Vagina (tissue), 2 donors: ENCODE results near the gene E2F3. TPM values are rescaled to one million over a fixed set of nuclear protein-coding genes. Genes with fewer than 3 reads are reported as not detected.

Experiments used
- DNase-seq, 2 donors: peaks; one replicate each; pipeline ENCODE4 v3.0.0-alpha.2; 2017; ENCODE audit errors: extremely low spot score in 2 of 2
- H3K27ac ChIP-seq: fragments of 200-600 bp; sonication (generic); one replicate; pipeline ENCODE4 v1.5.1; 2019
- H3K27me3 ChIP-seq: fragments of 200-600 bp; sonication (generic); one replicate; pipeline ENCODE4 v1.5.1; 2019
- H3K36me3 ChIP-seq, 2 donors: fragments of 200-600 bp; sonication (generic); one replicate each; pipeline ENCODE4 v1.5.1; 2017 to 2019
- H3K4me1 ChIP-seq: fragments of 200-600 bp; sonication (generic); one replicate; pipeline ENCODE4 v1.5.1; 2019
- H3K4me3 ChIP-seq, 2 donors: fragments of 200-600 bp; sonication (generic); 1 replicate in 1 of 2; 2 replicates in 1 of 2; pipeline ENCODE4 v1.5.1; 2016 to 2019
- H3K9me3 ChIP-seq: fragments of 200-600 bp; sonication (generic); one replicate; pipeline ENCODE4 v1.5.1; 2019
- CTCF ChIP-seq, 3 experiments: fragments of 450-650 bp in 2 of 3; fragments of 200-600 bp in 1 of 3; sonication (generic) in 1 of 3; IDR thresholded peaks; one replicate each; pipeline ENCODE4 v1.5.1; 2017 to 2019; ENCODE audit warnings: antibody characterized with exemption in 3 of 3, mild to moderate bottlenecking in 2 of 3, moderate library complexity in 2 of 3
- POLR2A ChIP-seq, 2 donors: fragments of 450-650 bp; IDR thresholded peaks; one replicate each; pipeline ENCODE4 v1.6.1; 2017; ENCODE audit warnings: antibody characterized with exemption in 2 of 2, mild to moderate bottlenecking in 2 of 2, moderate library complexity in 2 of 2
- POLR2AphosphoS5 ChIP-seq, 2 donors: sonication (generic); formaldehyde crosslinking; IDR thresholded peaks; one replicate each; pipeline ENCODE4 v1.9.0; 2017; ENCODE audit warnings: antibody characterized with exemption in 2 of 2, mild to moderate bottlenecking in 2 of 2, low read depth in 1 of 2; ENCODE audit not compliant: insufficient read depth in 1 of 2
- intact Hi-C: fragments of 100-400 bp; cut with DNase I; formaldehyde crosslinking; loops from one replicate; pipeline ENCODE4 v1.15.1; 2023
- total RNA-seq: library from RNA; depleted of rRNA; stranded (reverse); fragments of >200 nt; gene quantifications from one replicate; pipeline ENCODE4 v1.2.3, GENCODE V29; 2016

The E2F3 gene
- total RNA-seq, 1 donor from 2014 or later, result 4.4 TPM

DNA sequence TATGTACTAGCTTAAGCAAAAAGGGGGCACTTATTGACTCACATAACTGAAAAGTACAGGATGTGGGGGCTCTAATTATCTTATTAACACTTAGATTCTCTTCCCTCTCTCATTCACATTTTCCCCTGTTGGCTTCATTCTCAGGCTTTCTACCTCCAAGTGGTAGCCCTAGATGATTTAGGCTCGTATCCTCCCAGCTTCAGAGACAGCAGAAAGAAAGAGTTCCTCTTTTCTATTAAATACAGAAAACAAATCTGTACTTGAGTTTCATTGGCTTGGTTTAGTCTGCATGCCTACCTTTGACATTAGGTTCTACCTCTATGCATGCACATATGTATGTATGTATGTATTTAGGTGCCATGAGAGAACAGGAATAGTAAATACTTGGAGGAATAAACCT is 15.5 kb upstream of the E2F3 start:
- TF ChIP-seq CTCF (IDR thresholded peaks at IDR 0.05) (no peak), POLR2A (IDR thresholded peaks at IDR 0.05) (no peak), POLR2AphosphoS5 (IDR thresholded peaks at IDR 0.05; ENCODE audit: insufficient read depth in 1 of 2, low read depth in 1 of 2) (no peak)
- H3K27ac ChIP-seq, result no peak overlapping the region
- no peaks in the 10 kb centered on the region for H3K4me1 ChIP-seq
- intact Hi-C loops, result no loop called here
- no peak for DNase-seq
- no peaks in the 10 kb centered on the region for H3K9me3 ChIP-seq
- H3K4me3 ChIP-seq, result no peak overlapping the region
- no peaks in the 10 kb centered on the region for H3K27me3 ChIP-seq
- no peaks in the 10 kb centered on the region for H3K36me3 ChIP-seq

- no peak for DNase-seq
- no peak for TF ChIP-seq CTCF (IDR thresholded peaks at IDR 0.05)
- no peak for TF ChIP-seq POLR2A (IDR thresholded peaks at IDR 0.05)
- no peak for TF ChIP-seq POLR2AphosphoS5 (IDR thresholded peaks at IDR 0.05; ENCODE audit: insufficient read depth in 1 of 2, low read depth in 1 of 2)
- no peaks in the 10 kb centered on the region for H3K9me3 ChIP-seq
- H3K4me3 ChIP-seq, result no peak overlapping the region
- H3K27ac ChIP-seq, result no peak overlapping the region
- no peaks in the 10 kb centered on the region for H3K4me1 ChIP-seq
- no peaks in the 10 kb centered on the region for H3K27me3 ChIP-seq
- no peaks in the 10 kb centered on the region for H3K36me3 ChIP-seq
- intact Hi-C loops, result no loop called here
These were observed 12.6 kb upstream of the E2F3 start for GRCh38 chr6:20389066-20389465.

- no peak for TF ChIP-seq POLR2AphosphoS5 (IDR thresholded peaks at IDR 0.05; ENCODE audit: insufficient read depth in 1 of 2, low read depth in 1 of 2)
- Histone ChIP-seq H3K4me1 (no peaks in the 10 kb centered on the region), H3K36me3 (no peaks in the 10 kb centered on the region), H3K4me3 (no peak overlapping the region), H3K27me3 (no peaks in the 10 kb centered on the region), H3K9me3 (no peaks in the 10 kb centered on the region), H3K27ac (no peak overlapping the region)
- no peak for DNase-seq
- intact Hi-C loops, result no loop called here
These were observed 8.4 kb upstream of the E2F3 start for GRCh38 chr6:20393297-20393696.

GRCh38 chr6:20399518-20399917 is 2.2 kb upstream of the E2F3 start:
- Histone ChIP-seq H3K27ac (no peak overlapping the region), H3K4me1 (peaks cover 9% of the 10 kb centered on the region), H3K27me3 (no peaks in the 10 kb centered on the region), H3K4me3 (no peak overlapping the region), H3K9me3 (no peaks in the 10 kb centered on the region), H3K36me3 (no peaks in the 10 kb centered on the region)
- no peak for DNase-seq
- intact Hi-C loops, result no loop called here
- no peak for TF ChIP-seq POLR2AphosphoS5 (IDR thresholded peaks at IDR 0.05; ENCODE audit: insufficient read depth in 1 of 2, low read depth in 1 of 2)
- no peak for TF ChIP-seq POLR2A (IDR thresholded peaks at IDR 0.05)
- TF ChIP-seq CTCF (IDR thresholded peaks at IDR 0.05), result no peak

GRCh38 chr6:20400456-20401204 is 1.0 kb upstream of the E2F3 start:
- Histone ChIP-seq H3K4me3 (peak overlapping the region; percentile 32 to 90), H3K27me3 (no peaks in the 10 kb centered on the region), H3K9me3 (no peaks in the 10 kb centered on the region), H3K4me1 (peaks cover 12% of the 10 kb centered on the region), H3K27ac (peak overlapping the region; percentile 57), H3K36me3 (no peaks in the 10 kb centered on the region)
- intact Hi-C loops, result no loop called here
- no peak for DNase-seq
- TF ChIP-seq POLR2A (IDR thresholded peaks at IDR 0.05) (no peak), POLR2AphosphoS5 (IDR thresholded peaks at IDR 0.05; ENCODE audit: insufficient read depth in 1 of 2, low read depth in 1 of 2) (no peak), CTCF (IDR thresholded peaks at IDR 0.05) (no peak)
